Calu3 (cell line): ENCODE measurements around the gene FSHR. TPM values are rescaled to one million over a fixed set of nuclear protein-coding genes. Genes with fewer than 3 reads are reported as not detected.

Experiments used
- BruUV-seq: library from RNA; stranded (reverse); fragments of 400-500 nt; replicated peaks from 2 replicates; lab custom pipeline; 2021; lab: Mats Ljungman, UMichigan
- CTCF ChIA-PET: fragments of 300-600 bp; sonication (Branson Sonifier 250); formaldehyde crosslinking; loops from one replicate; lab custom pipeline; 2022; ENCODE audit warnings: antibody characterized with exemption; lab: Charles Lee
- DNase-seq: peaks from one replicate; pipeline ENCODE4 v3.0.0; 2022
- H3K27ac Mint-ChIP-seq: one replicate; pipeline ENCODE4 v1.8.0; 2022; ENCODE audit warnings: mixed read lengths; ENCODE audit not compliant: unreplicated experiment
- H3K27me3 Mint-ChIP-seq: one replicate; pipeline ENCODE4 v1.8.0; 2022; ENCODE audit warnings: mixed read lengths; ENCODE audit not compliant: unreplicated experiment
- H3K36me3 Mint-ChIP-seq: one replicate; pipeline ENCODE4 v1.8.0; 2022; ENCODE audit warnings: mild to moderate bottlenecking, moderate library complexity, mixed read lengths; ENCODE audit not compliant: insufficient read depth, unreplicated experiment
- H3K4me1 Mint-ChIP-seq: one replicate; pipeline ENCODE4 v1.8.0; 2022; ENCODE audit warnings: mild to moderate bottlenecking, low read depth, mixed read lengths; ENCODE audit not compliant: unreplicated experiment
- H3K4me3 Mint-ChIP-seq: one replicate; pipeline ENCODE4 v1.8.0; 2022; ENCODE audit warnings: mild to moderate bottlenecking, low read depth, moderate library complexity, mixed read lengths; ENCODE audit not compliant: unreplicated experiment
- H3K9me3 Mint-ChIP-seq: one replicate; pipeline ENCODE4 v1.8.0; 2022; ENCODE audit warnings: low read depth, mixed read lengths; ENCODE audit not compliant: unreplicated experiment
- intact Hi-C: fragments of 100-400 bp; cut with micrococcal nuclease; formaldehyde crosslinking; loops from one replicate; pipeline ENCODE4 v1.10.0; 2022; ENCODE audit not compliant: unreplicated experiment
- total RNA-seq: library from RNA; stranded (reverse); gene quantifications from 2 replicates; pipeline ENCODE4 v1.2.3, GENCODE V29; 2022
- TF ChIP-seq, protein P1 (sequence below): fragments of 200-600 bp; IDR thresholded peaks from one replicate; pipeline ENCODE4 v1.8.0; 2022; ENCODE audit warnings: antibody characterized with exemption; ENCODE audit not compliant: unreplicated experiment

The FSHR gene
- total RNA-seq, 1 experiment from 2014 or later = not detected

DNA sequence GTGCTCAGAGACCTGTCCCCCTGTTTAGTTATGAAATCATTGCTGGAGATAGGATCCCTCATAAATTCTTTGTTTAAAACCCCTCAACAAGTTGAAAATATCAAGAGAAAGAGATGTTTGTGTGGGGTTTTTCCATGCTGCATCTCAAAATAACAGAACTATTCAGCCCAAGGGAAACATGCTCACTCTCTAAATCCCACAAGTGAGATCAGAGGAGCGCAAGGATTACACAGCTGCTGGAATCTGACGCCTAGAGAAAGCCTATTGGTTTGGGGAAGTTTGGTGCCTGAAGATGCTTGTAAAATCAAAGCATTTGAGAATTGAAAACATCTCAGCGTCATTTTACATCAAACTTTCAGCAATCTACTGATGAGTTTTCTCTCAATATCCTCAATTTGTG, 7.9 kb downstream of the FSHR start:
- intact Hi-C loops = no loop called here
- H3K27ac Mint-ChIP-seq = no peak overlapping the region

DNA sequence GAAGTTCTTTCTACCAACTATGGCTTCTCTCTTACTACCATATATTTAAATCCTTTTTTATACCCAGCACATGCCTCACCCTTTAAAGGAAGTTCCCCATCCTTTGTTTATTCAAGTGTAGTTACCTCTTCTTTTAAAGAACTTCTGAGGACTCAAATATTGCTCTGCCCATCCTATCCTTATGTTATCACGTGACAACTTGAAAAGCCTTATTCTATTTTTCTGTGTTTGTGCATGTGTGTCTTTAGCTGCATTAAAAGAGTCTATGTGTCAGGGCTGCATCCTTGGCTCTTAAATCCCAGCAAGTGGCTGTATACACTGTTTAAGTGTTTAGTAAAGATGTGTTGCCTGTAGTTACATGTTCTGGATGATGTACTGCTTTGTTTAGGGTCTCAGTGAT, 22.5 kb downstream of the FSHR start:
- Mint-ChIP-seq H3K27me3 (no peaks in the 10 kb centered on the region), H3K4me3 (no peak overlapping the region), H3K9me3 (peaks cover 20% of the 10 kb centered on the region), H3K27ac (no peak overlapping the region), H3K36me3 (no peaks in the 10 kb centered on the region), H3K4me1 (no peaks in the 10 kb centered on the region)
- TF ChIP-seq, protein P1, sequence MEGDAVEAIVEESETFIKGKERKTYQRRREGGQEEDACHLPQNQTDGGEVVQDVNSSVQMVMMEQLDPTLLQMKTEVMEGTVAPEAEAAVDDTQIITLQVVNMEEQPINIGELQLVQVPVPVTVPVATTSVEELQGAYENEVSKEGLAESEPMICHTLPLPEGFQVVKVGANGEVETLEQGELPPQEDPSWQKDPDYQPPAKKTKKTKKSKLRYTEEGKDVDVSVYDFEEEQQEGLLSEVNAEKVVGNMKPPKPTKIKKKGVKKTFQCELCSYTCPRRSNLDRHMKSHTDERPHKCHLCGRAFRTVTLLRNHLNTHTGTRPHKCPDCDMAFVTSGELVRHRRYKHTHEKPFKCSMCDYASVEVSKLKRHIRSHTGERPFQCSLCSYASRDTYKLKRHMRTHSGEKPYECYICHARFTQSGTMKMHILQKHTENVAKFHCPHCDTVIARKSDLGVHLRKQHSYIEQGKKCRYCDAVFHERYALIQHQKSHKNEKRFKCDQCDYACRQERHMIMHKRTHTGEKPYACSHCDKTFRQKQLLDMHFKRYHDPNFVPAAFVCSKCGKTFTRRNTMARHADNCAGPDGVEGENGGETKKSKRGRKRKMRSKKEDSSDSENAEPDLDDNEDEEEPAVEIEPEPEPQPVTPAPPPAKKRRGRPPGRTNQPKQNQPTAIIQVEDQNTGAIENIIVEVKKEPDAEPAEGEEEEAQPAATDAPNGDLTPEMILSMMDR = no peak
- intact Hi-C loops = no loop called here
- CTCF ChIA-PET = no interaction called here
- no TSS peak for BruUV-seq
- DNase-seq = no peak

More for the DNA sequence above, 7.9 kb downstream of the FSHR start:
- TF ChIP-seq, protein P1 = no peak
- H3K4me1 Mint-ChIP-seq = no peaks in the 10 kb centered on the region
- H3K36me3 Mint-ChIP-seq = no peaks in the 10 kb centered on the region
- H3K4me3 Mint-ChIP-seq = no peak overlapping the region
- H3K27me3 Mint-ChIP-seq = no peaks in the 10 kb centered on the region
- H3K9me3 Mint-ChIP-seq = peaks cover 6% of the 10 kb centered on the region
- DNase-seq = no peak
- BruUV-seq = no TSS peak
- CTCF ChIA-PET = no interaction called here

DNA sequence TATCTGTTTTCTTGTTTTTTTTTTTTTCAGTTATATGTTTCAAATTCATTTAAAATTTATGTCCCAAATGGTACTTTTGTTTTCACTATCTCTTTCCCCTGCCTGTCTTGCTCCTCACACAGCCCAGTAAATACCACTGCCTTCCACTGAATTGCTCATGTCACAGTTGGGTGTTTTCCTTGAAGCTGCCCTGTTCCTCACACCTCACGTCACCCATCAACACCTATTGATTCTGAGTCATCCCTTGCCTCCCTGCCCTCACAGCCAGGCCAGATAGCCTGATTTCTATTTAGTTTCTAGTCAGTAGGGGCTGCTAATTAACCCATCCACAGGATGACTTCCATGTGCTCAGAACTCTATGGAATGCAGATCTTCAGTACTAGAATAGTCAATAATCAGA, 25.3 kb downstream of the FSHR start:
- Mint-ChIP-seq H3K4me3 (no peak overlapping the region), H3K27me3 (no peaks in the 10 kb centered on the region), H3K4me1 (no peaks in the 10 kb centered on the region), H3K9me3 (peaks cover 27% of the 10 kb centered on the region), H3K36me3 (no peaks in the 10 kb centered on the region), H3K27ac (no peak overlapping the region)
- DNase-seq = no peak
- intact Hi-C loops = no loop called here
- CTCF ChIA-PET = no interaction called here
- TF ChIP-seq, protein P1 = no peak
- no TSS peak for BruUV-seq

DNA sequence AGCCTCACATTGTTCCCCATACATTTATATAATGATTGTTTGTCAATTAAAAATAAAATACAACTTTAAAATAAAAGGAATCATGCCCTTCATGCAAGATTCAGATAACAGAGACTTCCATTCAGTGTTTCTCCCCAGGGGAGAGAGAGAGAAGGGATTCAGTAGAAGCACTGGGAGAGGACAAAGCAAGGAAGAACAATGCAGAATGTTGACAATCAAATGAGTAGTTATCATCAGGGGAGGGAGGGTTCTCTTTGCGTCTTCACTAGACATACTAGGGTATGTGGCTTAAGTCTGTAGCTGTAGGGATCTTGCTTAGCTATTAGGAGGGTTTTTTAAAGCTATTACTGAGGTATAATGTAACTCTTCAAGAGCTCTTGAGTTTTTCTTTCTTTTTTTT, 30.7 kb downstream of the FSHR start:
- TF ChIP-seq, protein P1 = no peak
- H3K36me3 Mint-ChIP-seq = no peaks in the 10 kb centered on the region
- H3K9me3 Mint-ChIP-seq = peaks cover 18% of the 10 kb centered on the region
- no peak overlapping the region for H3K4me3 Mint-ChIP-seq
- DNase-seq = no peak
- no peaks in the 10 kb centered on the region for H3K4me1 Mint-ChIP-seq
- no TSS peak for BruUV-seq
- no peaks in the 10 kb centered on the region for H3K27me3 Mint-ChIP-seq
- intact Hi-C loops = no loop called here
- H3K27ac Mint-ChIP-seq = no peak overlapping the region
- CTCF ChIA-PET = interaction anchor here (0.7 kb wide), 1 partner anchor 1034 kb away, joined by 3 read pairs; no protein-coding TSS in a partner anchor
